Ovary (tissue), 9 donors: ENCODE results near the gene ASXL3. TPM values are rescaled to one million over a fixed set of nuclear protein-coding genes. Genes with fewer than 3 reads are reported as not detected.

Experiments used
- DNase-seq, 5 donors: peaks; one replicate each; pipeline ENCODE4 v3.0.0-alpha.2; 2019 to 2020
- H3K27ac ChIP-seq, 2 donors: fragments of 200-600 bp; one replicate each; pipeline versions ENCODE4 v1.5.1 to v1.8.0; 2019 to 2022
- H3K27me3 ChIP-seq: fragments of 200-600 bp; one replicate; pipeline ENCODE4 v1.8.0; 2022
- H3K36me3 ChIP-seq: fragments of 200-600 bp; sonication (generic); one replicate; pipeline ENCODE4 v1.5.1; 2019
- H3K4me1 ChIP-seq: one replicate; pipeline ENCODE4 v1.8.1; 2013; ENCODE audit warnings: mild to moderate bottlenecking, moderate library complexity; ENCODE audit not compliant: insufficient read depth
- H3K4me3 ChIP-seq: fragments of 200-600 bp; sonication (generic); one replicate; pipeline ENCODE4 v1.5.1; 2017
- H3K9me3 ChIP-seq, 2 donors: fragments of 200-600 bp in 1 of 2; sonication (generic) in 1 of 2; one replicate each; pipeline versions ENCODE4 v1.5.1 to v1.8.1; 2013 to 2019; ENCODE audit warnings: mild to moderate bottlenecking in 1 of 2, moderate library complexity in 1 of 2
- EP300 ChIP-seq: sonication (generic); formaldehyde crosslinking; IDR thresholded peaks from one replicate; pipeline ENCODE4 v1.6.1; 2017; ENCODE audit warnings: antibody characterized with exemption
- POLR2A ChIP-seq: fragments of 450-650 bp; IDR thresholded peaks from one replicate; pipeline ENCODE4 v1.6.1; 2017; ENCODE audit warnings: antibody characterized with exemption, mild to moderate bottlenecking, moderate library complexity
- WGBS, 3 donors: extraction: QIAGEN DNeasy Blood & Tissue Kit in 1 of 3; methylation state at CpG; one replicate each; pipeline versions ENCODE4 v1.1.5 to v1.1.7; 2013 to 2017; 5-methylcytosine and 5-hydroxymethylcytosine counted together
- intact Hi-C, 4 donors: fragments of 100-400 bp; cut with DNase I; formaldehyde crosslinking; loops; one replicate each; pipeline versions ENCODE4 v1.11.0 to v1.15.1; 2022 to 2023
- polyA plus RNA-seq, 2 donors: library from polyadenylated mRNA; stranded (reverse); fragments of 200-250 nt in 1 of 2; fragments of 350-450 nt in 1 of 2; fragmentation: Illumina TruSeq in 1 of 2; extraction: RNeasy Lipid Tissue Mini Kit (QIAGEN cat#74804) in 1 of 2; gene quantifications; one replicate each; pipeline ENCODE4 v1.2.3, GENCODE V29; 2013 to 2014
- total RNA-seq, 7 donors: library from RNA; depleted of rRNA in 2 of 7; stranded (reverse); fragments of >200 nt in 2 of 7; fragmentation: NEBNext Ultra II Directional in 3 of 7; extraction: Animal tissue kit (Norgen Biotek cat#: 25700) in 3 of 7; gene quantifications; one replicate each; pipeline versions ENCODE4 v1.1.0 to v1.2.4, GENCODE V29; 2016 to 2023
- TF ChIP-seq, protein P1 (sequence below), 3 donors: fragments of 450-650 bp in 2 of 3; fragments of 200-600 bp in 1 of 3; IDR thresholded peaks; one replicate each; pipeline versions ENCODE4 v1.5.1 to v1.8.0; 2016 to 2022; ENCODE audit warnings: antibody characterized with exemption in 3 of 3, mild to moderate bottlenecking in 1 of 3
- donor health status: DM: no; HTN: no; CAD: no; lungs with moderate emphysema.
- donor health status: DM: no; HTN: no; CAD: no.
- donor health status: Bipolar disorder and iron deficiency.
- donor health status: DM: yes; HTN: yes; CAD: no.
- donor health status: DM: no; HTN: no; CAD: no.
- donor health status: DM: yes; HTN: yes; CAD: no.

The ASXL3 gene
- total and polyA plus RNA-seq, 9 donors: 1.8 to 23.2 (median 18.4) TPM

DNA sequence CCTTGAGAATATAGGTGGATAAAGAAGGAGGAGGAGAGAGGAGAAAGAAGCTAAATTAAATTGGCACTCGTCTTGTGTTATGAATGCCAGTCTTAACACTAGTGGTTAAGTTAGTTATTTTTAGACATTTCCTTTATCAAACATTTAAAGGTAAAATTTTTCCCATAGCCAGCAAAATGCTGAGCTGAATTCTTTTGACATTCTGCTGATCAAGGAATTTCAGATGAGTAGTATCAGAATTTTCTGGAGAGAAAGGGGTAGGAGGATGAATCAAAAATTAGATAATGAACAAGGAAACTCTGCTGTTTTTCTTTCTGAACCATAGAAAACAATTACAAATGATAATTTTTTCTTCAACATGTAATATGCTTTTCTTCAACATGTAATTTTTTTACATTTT lies 52.5 kb downstream of the ASXL3 start:
- intact Hi-C loops: no loop called here
- no peaks in the 10 kb centered on the region for H3K27me3 ChIP-seq
- no peaks in the 10 kb centered on the region for H3K36me3 ChIP-seq
- TF ChIP-seq POLR2A (no peak), EP300 (no peak)
- TF ChIP-seq, protein P1, sequence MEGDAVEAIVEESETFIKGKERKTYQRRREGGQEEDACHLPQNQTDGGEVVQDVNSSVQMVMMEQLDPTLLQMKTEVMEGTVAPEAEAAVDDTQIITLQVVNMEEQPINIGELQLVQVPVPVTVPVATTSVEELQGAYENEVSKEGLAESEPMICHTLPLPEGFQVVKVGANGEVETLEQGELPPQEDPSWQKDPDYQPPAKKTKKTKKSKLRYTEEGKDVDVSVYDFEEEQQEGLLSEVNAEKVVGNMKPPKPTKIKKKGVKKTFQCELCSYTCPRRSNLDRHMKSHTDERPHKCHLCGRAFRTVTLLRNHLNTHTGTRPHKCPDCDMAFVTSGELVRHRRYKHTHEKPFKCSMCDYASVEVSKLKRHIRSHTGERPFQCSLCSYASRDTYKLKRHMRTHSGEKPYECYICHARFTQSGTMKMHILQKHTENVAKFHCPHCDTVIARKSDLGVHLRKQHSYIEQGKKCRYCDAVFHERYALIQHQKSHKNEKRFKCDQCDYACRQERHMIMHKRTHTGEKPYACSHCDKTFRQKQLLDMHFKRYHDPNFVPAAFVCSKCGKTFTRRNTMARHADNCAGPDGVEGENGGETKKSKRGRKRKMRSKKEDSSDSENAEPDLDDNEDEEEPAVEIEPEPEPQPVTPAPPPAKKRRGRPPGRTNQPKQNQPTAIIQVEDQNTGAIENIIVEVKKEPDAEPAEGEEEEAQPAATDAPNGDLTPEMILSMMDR (IDR thresholded peaks at IDR 0.05): no peak
- DNase-seq: no peak
- H3K4me1 ChIP-seq: no peaks in the 10 kb centered on the region
- no peaks in the 10 kb centered on the region for H3K9me3 ChIP-seq
- no peak overlapping the region for H3K4me3 ChIP-seq
- H3K27ac ChIP-seq: no peak overlapping the region
- 70 to 90% (median 82%) methylated on average over 1 of the region's 1 CpG for WGBS, 3 donors

DNA sequence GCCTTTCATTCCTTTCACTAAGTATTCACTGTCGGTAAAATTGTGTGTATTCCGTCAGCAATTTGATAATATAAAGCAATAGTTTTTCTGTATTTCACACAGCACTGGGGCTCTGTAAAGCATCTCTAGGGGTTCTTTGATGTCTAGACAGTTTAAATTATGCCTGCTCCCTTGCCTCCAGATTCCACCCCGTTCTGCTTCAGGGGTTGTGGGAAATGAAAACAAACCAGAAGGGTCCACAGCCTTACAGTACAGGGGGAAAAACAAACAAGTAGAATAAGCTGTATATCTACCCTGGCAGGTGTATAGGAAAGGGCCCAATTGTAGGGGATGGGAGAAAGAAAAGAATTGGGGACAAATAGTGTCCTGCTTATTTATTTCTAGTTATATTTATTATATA lies 63.1 kb downstream of the ASXL3 start:
- intact Hi-C loops: no loop called here
- no peak for DNase-seq
- WGBS, 3 donors: 85 to 91% (median 88%) methylated on average over 3 of the region's 3 CpGs
- Histone ChIP-seq H3K27me3 (no peaks in the 10 kb centered on the region), H3K9me3 (no peaks in the 10 kb centered on the region), H3K36me3 (no peaks in the 10 kb centered on the region), H3K4me3 (no peak overlapping the region), H3K4me1 (peaks cover 1% of the 10 kb centered on the region), H3K27ac (no peak overlapping the region)
- TF ChIP-seq, protein P1 (IDR thresholded peaks at IDR 0.05): no peak
- TF ChIP-seq EP300: no peak
- TF ChIP-seq POLR2A: no peak

DNA sequence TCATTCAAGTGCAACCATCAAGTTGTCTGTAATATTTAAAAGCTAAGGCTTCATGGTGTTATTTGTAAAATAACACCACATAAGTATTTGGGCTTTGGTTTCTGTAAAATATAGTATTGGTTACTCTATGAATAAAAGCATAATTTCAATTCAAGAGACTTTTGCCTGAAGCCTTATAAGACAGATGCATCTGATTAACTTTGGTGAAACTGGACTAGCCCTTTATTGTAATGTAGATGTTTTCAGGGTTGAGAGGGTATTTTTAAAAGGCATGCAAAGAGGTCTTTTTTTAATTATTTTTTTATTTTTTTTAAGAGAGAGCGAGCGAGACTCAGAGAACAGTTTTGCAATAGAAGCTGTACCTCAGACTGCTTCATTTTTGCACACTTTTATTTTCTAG lies 66.5 kb downstream of the ASXL3 start:
- Histone ChIP-seq H3K36me3 (no peaks in the 10 kb centered on the region), H3K27ac (no peak overlapping the region), H3K4me1 (no peaks in the 10 kb centered on the region), H3K9me3 (no peaks in the 10 kb centered on the region), H3K27me3 (no peaks in the 10 kb centered on the region), H3K4me3 (no peak overlapping the region)
- no peak for DNase-seq
- WGBS, 3 donors: 89 to 98% (median 96%) methylated on average over 2 of the region's 2 CpGs
- TF ChIP-seq, protein P1 (IDR thresholded peaks at IDR 0.05): no peak
- TF ChIP-seq EP300 (no peak), POLR2A (no peak)
- intact Hi-C loops: no loop called here

DNA sequence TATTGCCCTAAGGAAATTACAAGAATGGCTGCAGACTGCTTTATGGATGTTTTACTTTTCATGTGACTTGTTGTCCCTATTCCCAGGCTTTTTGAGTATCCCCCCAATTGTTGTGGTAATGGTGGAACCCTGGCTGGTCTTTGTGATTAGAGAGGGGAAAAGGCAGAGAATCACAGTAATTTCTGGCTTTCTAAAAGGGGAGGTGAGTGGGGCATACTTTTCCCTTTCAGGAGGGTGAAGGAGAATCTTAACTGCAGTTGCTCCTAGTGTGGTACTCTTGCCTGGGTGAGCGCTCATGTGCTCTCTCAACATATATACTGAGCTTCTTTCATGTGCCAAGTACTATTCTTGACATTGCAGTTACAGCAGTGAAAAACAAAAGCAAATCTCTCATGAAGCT lies 69.3 kb downstream of the ASXL3 start:
- 95 to 100% (median 96%) methylated on average over 1 of the region's 1 CpG for WGBS, 3 donors

More for the DNA sequence above, 69.3 kb downstream of the ASXL3 start:
- H3K4me1 ChIP-seq: no peaks in the 10 kb centered on the region
- H3K27ac ChIP-seq: no peak overlapping the region
- H3K36me3 ChIP-seq: no peaks in the 10 kb centered on the region
- H3K4me3 ChIP-seq: no peak overlapping the region
- H3K27me3 ChIP-seq: no peaks in the 10 kb centered on the region
- TF ChIP-seq POLR2A (no peak), EP300 (no peak)
- TF ChIP-seq, protein P1 (IDR thresholded peaks at IDR 0.05): no peak
- intact Hi-C loops: no loop called here
- no peak for DNase-seq
- no peaks in the 10 kb centered on the region for H3K9me3 ChIP-seq
